Peyer's patch (tissue), 4 donors: ENCODE results near the gene GLDN.

Experiments
- CTCF ChIP-seq, 6 experiments: fragments of 450-650 bp in 4 of 6; fragments of 200-600 bp in 2 of 6; sonication (generic) in 1 of 6; IDR thresholded peaks; one replicate each; pipeline ENCODE4 v1.5.1; 2017 to 2019; ENCODE audit warnings: antibody characterized with exemption in 6 of 6, mild to moderate bottlenecking in 3 of 6, moderate library complexity in 1 of 6
- POLR2A ChIP-seq, 2 donors: fragments of 450-650 bp; IDR thresholded peaks; one replicate each; pipeline ENCODE4 v1.5.1; 2017; ENCODE audit warnings: antibody characterized with exemption in 2 of 2, mild to moderate bottlenecking in 2 of 2, moderate library complexity in 2 of 2

GRCh38 chr15:51382787-51383186, 41.3 kb downstream of the GLDN start:
- TF ChIP-seq CTCF (IDR thresholded peaks at IDR 0.05) (peak in 1 of 6 experiments; percentile 24), POLR2A (IDR thresholded peaks at IDR 0.05) (no peak)
